Right cardiac atrium (tissue), 5 donors: Measurements from ENCODE around the gene CETN2. TPM values are rescaled to one million over a fixed set of nuclear protein-coding genes. Genes with fewer than 3 reads are reported as not detected.

Experiments used
- ATAC-seq, 2 donors: fragments of 200-7000 bp; cut with Tn5 transposase; one replicate each; pipeline versions ENCODE4 v1.8.0 to v1.9.1; 2020; ENCODE audit warnings: moderate library complexity in 2 of 2, mild to moderate bottlenecking in 1 of 2
- DNase-seq, 3 donors: peaks; one replicate each; pipeline ENCODE4 v3.0.0-alpha.2; 2020
- H3K27ac ChIP-seq: one replicate; pipeline ENCODE4 v1.5.1; 2013; ENCODE audit warnings: mild to moderate bottlenecking, low read length, control low read depth, moderate library complexity
- H3K27me3 ChIP-seq: one replicate; pipeline ENCODE4 v1.6.1; 2013; ENCODE audit not compliant: control insufficient read depth, insufficient read depth
- H3K4me1 ChIP-seq: one replicate; pipeline ENCODE4 v1.6.1; 2013; ENCODE audit warnings: low read length; ENCODE audit not compliant: control insufficient read depth, insufficient read depth
- H3K4me3 ChIP-seq: one replicate; pipeline ENCODE4 v1.5.1; 2013; ENCODE audit warnings: low read length, control low read depth
- H3K9me3 ChIP-seq: one replicate; pipeline ENCODE4 v1.6.1; 2013; ENCODE audit warnings: low read length; ENCODE audit not compliant: control insufficient read depth
- WGBS: extraction: QIAGEN DNeasy Blood & Tissue Kit; methylation state at CpG from one replicate; pipeline ENCODE4 v1.1.7; 2013; 5-methylcytosine and 5-hydroxymethylcytosine counted together
- intact Hi-C, 4 donors: fragments of 100-400 bp; cut with DNase I; formaldehyde crosslinking; loops; one replicate each; pipeline versions ENCODE4 v1.11.0 to v1.14.0; 2022 to 2023
- long read RNA-seq, 4 donors: library from polyadenylated mRNA; unstranded; transcript quantifications; one replicate each; pipeline ENCODE4 v2.0.0, GENCODE V29; 2020 to 2021
- polyA plus RNA-seq: library from polyadenylated mRNA; stranded (reverse); fragments of 200-250 nt; gene quantifications from one replicate; pipeline ENCODE4 v1.2.3, GENCODE V29; 2013
- total RNA-seq, 4 donors: library from RNA; stranded (reverse); fragmentation: NEBNext Ultra II Directional; extraction: Animal tissue kit (Norgen Biotek cat#: 25700); gene quantifications; one replicate each; pipeline ENCODE4 v1.2.1, GENCODE V29; 2021
- donor health status: healthy with polysubstance abuse.
- donor health status: DM: no; HTN: yes; CAD: no.
- donor health status: DM: no; HTN: no; CAD: no.
- donor health status: DM: no; HTN: yes; CAD: no; lungs with severe emphysema.
- donor health status: DM: yes; HTN: yes; CAD: no.

CETN2 gene
- total RNA-seq (10 to 100 TPM; 25.0 to 29.5 (median 27.7) TPM), polyA plus RNA-seq (50.3 TPM)
- long read RNA-seq, donor 1, transcript CETN2-201 (5 exons, 1,454 nt), result major isoform, 10 of 12 reads
- long read RNA-seq, donor 1, partial matches to known transcripts, result 2 of 12 reads
- long read RNA-seq, donor 1, other reads (novel, unspliced or antisense), result 0 of 12 reads
- long read RNA-seq, donor 2, transcript CETN2-201 (5 exons, 1,454 nt), result major isoform, 12 of 13 reads
- long read RNA-seq, donor 2, partial matches to known transcripts, result 1 of 13 reads
- long read RNA-seq, donor 2, other reads (novel, unspliced or antisense), result 0 of 13 reads
- long read RNA-seq, donor 3, transcript CETN2-201 (5 exons, 1,454 nt), result major isoform, 13 of 14 reads
- long read RNA-seq, donor 3, partial matches to known transcripts, result 0 of 14 reads
- long read RNA-seq, donor 3, other reads (novel, unspliced or antisense), result 1 of 14 reads
- long read RNA-seq, donor 4, transcript CETN2-201 (5 exons, 1,454 nt), result major isoform, 9 of 9 reads
- long read RNA-seq, donor 4, partial matches to known transcripts, result 0 of 9 reads
- long read RNA-seq, donor 4, other reads (novel, unspliced or antisense), result 0 of 9 reads

DNA sequence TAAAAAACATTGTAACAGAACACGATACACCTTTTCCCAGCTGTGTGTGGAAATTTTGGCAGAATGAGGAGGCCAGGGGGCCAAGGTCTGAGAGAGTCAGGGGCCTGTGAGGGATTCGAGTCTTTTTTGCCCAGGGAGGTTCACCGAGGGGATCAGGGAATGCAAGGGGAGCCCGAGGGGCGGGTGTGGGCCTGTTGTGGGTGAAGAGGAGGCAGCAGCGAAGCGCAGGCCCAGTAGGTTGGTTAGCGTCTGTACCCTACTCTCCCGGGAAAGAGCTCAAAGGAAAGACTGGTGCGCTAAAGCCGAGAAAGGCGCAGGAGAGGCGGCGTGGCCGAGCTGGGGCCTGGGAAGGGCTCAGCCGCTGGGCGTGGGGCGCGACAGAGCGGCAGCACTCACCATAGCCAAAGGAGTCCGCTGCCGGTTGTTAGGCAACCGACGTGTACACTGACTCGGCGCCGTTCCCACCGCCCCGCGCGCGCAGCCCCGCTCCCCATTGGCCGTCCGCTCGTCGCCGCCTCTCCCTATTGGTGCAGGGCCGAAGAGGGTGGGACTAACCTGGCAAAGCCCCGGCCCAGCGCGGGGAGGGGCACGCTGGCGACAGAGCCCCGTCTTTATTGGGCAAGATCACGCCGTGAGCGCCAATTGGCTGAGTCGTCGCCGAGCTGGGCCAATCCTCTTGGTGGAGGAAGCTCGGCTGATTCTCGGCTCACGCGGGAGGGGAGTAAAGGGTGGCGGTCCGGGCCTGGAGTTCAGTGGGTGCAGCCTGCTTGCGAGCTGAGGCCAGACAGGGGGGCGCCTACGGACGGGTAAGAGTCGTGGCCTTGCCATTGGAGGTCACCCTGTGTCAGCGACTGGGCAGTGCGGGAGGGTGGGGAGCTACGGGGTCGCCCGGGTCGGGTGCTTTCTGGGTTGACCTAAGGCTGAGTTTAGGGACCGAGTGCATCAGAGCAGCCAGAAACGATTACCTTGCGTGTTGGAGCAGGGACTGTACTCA lies at the start of gene CETN2, which contains the start of gene NSDHL:
Gene CETN2 (minus strand): TSS at position 446 of the 994 bp plus-strand sequence. CDS start 47 bp downstream, at position 399.
Gene NSDHL (plus strand): TSS at position 752 of the 994 bp plus-strand sequence. CDS start 15,262 bp downstream, outside the sequence.
- Histone ChIP-seq H3K4me3 (peak within 1 kb of the TSS; percentile 77), H3K4me1 (no peaks in the 10 kb centered on the region), H3K9me3 (no peaks in the 10 kb centered on the region), H3K27ac (peak within 1 kb of the TSS; percentile 79), H3K27me3 (no peaks in the 10 kb centered on the region)
- intact Hi-C loops, result no loop called here
- WGBS, result under 1% methylated on average over 66 of the region's 71 CpGs
- ATAC-seq (peak; percentile 99), DNase-seq (peak; percentile 96 to 98 (median 98))

DNA sequence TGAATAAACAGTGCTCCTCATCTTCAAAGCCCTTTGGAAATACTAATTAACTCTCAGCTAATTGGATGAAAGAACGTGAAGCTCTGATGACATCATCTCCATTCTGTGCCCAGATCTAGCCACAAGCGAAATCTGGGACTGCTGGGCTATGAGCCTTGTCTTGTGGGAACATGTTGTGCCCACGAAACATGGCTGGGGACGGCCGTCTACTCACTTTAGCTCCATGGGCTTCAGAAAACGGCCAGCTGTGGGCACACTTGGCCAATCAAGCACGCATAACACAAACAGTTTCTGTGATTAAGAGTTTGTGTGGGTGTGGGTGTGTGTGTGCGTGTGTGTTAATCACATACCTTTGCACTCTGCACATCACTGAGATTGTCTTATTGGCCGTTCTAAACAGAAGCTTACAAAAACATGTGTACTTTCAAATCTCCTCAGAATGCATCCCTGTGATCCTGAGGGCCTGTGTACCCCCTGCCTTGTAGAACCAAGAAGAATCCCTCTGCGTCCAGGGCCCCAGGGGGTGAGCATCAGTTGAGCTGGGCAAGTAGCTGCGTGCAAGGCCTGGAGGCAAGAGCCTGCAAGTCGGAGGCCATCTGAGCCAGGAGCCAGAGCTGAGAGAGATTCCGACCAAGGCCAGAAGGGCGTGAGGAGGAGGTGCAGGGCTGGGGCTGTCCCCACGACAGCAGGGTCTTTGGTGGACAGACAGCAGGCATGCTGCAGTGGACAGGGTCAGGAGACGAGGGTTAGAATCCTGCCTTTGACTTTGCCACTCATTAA lies 48.6 kb upstream of the CETN2 start:
- DNase-seq, result no peak
- no peak for ATAC-seq
- Histone ChIP-seq H3K27me3 (no peaks in the 10 kb centered on the region), H3K4me1 (no peaks in the 10 kb centered on the region), H3K27ac (no peak overlapping the region), H3K9me3 (no peaks in the 10 kb centered on the region), H3K4me3 (no peak overlapping the region)
- WGBS, result 84% methylated on average over 16 of the region's 16 CpGs
- intact Hi-C loops, result no loop called here

DNA sequence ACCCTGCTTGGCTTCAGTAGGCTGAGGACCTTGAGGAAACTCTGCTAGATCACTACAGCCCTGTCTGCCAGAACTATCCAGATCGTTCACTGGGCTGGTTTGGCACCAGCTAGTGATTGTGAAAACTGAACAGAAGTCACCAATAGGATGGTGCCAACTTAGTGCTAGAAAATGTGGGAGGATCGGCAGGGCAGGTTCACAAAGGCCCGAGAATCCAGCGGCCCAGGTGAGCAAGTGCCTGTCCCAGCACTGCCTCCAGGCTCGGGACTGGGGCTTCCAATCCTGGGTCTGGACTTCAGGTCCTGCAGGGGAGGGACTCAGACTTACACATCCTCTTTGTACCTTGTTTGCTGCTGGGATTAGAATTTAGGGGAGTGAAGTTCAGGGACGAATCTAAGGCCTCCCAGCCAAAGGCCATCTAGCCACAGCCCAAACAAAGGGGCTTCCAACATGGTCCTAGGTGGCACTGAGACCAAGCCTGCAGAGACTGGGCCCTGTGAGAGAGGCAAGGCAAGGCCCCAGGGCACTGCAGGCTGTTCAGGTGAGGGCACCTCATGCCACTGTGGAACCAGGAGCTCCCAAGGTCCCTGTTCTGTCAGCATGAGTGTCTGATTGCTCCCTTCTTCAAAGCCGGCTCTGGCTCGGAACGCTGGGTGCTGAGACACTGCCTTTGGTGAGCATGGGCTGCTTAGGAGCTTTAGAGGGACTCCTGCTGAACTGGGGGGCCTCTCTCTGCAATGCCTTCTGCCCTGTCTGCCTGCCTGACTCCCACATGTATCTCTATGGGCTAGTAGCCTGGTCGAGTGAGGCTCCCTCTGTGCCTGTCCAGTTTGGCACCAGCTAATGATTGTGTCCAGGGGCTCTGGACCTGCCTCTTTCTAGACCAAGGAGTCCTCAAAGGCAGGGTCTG lies 46.6 kb upstream of the CETN2 start:
- DNase-seq (no peak), ATAC-seq (no peak)
- no peaks in the 10 kb centered on the region for H3K27me3 ChIP-seq
- 88% methylated on average over 10 of the region's 10 CpGs for WGBS
- intact Hi-C loops, result no loop called here
- H3K4me3 ChIP-seq, result no peak overlapping the region
- no peak overlapping the region for H3K27ac ChIP-seq
- no peaks in the 10 kb centered on the region for H3K4me1 ChIP-seq
- no peaks in the 10 kb centered on the region for H3K9me3 ChIP-seq

- ATAC-seq (no peak), DNase-seq (no peak)
- Histone ChIP-seq H3K4me1 (no peaks in the 10 kb centered on the region), H3K9me3 (no peaks in the 10 kb centered on the region), H3K27ac (no peak overlapping the region), H3K4me3 (no peak overlapping the region), H3K27me3 (no peaks in the 10 kb centered on the region)
- intact Hi-C loops, result no loop called here
- 87% methylated on average over 2 of the region's 2 CpGs for WGBS
Measured at GRCh38 chrX:152873361-152873760, 42.8 kb upstream of the CETN2 start.

DNA sequence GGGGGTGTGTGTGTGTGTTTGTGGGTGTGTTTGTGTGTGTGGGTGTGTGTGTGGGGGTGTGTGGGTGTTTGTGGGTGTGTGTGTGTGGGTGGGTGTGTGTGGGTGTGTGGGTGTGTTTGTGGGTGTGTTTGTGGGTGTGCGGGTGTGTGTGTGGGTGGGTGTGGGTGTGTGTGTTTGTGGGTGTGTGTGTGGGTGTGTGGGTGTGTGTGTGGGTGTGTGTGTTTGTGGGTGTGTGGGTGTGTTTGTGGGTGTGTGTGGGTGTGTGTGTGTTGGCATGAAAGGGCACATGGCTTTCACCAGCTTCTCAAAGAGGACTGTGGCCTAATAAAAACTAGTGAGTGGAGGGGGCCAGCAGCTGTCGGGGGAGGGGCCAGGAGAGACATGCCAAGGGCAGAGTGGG lies 42.0 kb upstream of the CETN2 start:
- WGBS, result 95% methylated on average over 1 of the region's 2 CpGs
- H3K27ac ChIP-seq, result no peak overlapping the region
- ATAC-seq, result no peak
- H3K27me3 ChIP-seq, result no peaks in the 10 kb centered on the region
- H3K4me3 ChIP-seq, result no peak overlapping the region
- no peaks in the 10 kb centered on the region for H3K9me3 ChIP-seq
- intact Hi-C loops, result no loop called here
- no peaks in the 10 kb centered on the region for H3K4me1 ChIP-seq
- DNase-seq, result no peak

DNA sequence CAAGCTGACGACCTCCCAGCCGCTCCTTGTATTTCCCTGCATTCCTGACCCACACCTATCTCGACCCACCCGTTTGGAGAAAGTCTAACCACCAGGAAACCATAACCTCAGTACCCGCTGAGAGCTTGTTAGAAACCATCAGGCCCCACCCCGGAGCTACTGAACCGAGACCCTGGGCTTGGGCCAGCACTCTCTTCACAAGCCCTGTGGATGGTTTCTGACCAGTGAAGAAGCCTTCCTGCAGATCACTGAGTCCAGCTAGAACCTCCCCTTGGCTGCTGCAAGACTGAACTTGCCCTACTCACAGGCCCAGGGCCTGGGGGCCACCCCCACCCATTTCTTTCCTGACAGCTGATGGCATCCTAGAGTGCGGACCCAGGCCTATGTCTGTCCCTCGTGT lies 40.7 kb upstream of the CETN2 start:
- Histone ChIP-seq H3K27ac (no peak overlapping the region), H3K4me3 (no peak overlapping the region), H3K4me1 (no peaks in the 10 kb centered on the region), H3K9me3 (no peaks in the 10 kb centered on the region), H3K27me3 (no peaks in the 10 kb centered on the region)
- WGBS, result 81% methylated on average over 9 of the region's 9 CpGs
- intact Hi-C loops, result no loop called here
- DNase-seq (no peak), ATAC-seq (no peak)

DNA sequence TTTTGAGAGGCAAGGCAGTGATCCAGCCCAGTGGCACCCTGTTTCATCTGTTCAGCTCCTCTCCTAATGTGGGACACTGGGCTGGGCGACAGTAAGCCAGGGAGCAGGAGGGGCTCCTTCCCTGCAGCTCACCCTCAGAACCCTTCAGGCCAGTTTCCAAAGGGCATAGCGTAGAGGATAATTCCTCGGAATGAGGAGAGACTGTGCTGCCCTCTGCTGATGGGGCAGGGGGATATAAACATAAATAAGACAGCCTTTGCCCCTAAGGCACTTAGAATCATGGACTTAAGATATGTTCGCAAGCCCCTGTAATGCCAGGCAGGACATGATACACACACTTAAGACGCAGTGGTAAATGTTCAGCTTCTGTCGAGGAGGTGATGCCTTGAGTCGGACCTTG lies 39.4 kb upstream of the CETN2 start:
- no peak for DNase-seq
- Histone ChIP-seq H3K9me3 (no peaks in the 10 kb centered on the region), H3K4me3 (no peak overlapping the region), H3K27me3 (no peaks in the 10 kb centered on the region), H3K27ac (no peak overlapping the region), H3K4me1 (no peaks in the 10 kb centered on the region)
- ATAC-seq, result no peak
- 86% methylated on average over 7 of the region's 7 CpGs for WGBS
- intact Hi-C loops, result no loop called here

DNA sequence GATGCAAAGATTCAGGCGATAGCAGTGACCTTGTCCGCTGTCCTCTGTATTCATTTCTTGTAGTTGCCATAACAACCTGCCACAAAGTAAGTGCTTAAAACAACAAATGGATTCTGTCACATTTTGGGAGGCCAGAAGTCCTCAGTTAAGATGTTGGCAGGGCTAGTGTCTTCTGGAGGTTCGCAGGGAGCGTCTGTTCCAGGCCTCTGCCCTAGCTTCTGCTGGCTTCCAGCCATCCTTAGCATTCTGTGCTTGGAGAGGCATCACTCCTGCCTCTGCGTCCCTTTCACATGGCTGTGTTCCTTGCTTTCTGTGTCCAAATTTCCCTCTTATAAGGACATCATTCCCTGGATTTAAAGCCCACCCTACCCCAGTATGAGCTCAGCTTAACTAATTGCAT lies 35.8 kb upstream of the CETN2 start:
- Histone ChIP-seq H3K27ac (no peak overlapping the region), H3K4me1 (no peaks in the 10 kb centered on the region), H3K27me3 (no peaks in the 10 kb centered on the region), H3K4me3 (no peak overlapping the region), H3K9me3 (no peaks in the 10 kb centered on the region)
- intact Hi-C loops, result no loop called here
- no peak for ATAC-seq
- WGBS, result 86% methylated on average over 5 of the region's 5 CpGs
- DNase-seq, result no peak

DNA sequence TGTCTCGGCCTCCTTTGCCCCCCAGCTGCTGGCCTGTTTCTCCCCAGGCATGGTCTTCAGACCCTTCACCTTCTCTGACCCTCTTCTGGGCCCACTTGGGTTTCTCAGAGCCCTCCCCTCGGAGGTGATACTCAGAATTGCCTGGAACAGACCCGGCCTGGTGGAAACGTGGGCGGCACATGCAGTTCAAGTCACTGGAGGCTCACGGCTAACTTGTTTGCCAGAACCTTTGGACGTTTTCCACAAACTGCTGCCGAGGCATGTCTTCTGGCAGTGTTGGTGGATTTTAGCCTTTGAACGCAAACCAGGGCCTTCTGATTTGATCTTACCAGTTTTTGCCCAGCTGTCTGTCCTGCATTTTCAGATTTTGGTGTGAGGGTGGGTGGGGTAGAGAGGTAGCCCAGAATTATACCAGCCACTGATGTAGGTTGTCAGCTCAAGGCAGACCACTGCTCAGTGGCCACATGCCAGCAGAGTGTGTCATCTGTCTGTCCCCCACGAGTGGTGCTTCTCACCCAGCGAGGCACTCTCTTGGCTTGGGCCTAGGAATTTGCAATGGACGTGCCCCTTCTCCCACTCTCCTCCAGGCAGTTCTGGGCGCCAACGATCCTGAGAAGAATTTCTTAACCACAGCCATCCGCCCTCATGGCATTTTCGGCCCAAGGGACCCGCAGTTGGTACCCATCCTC lies 34.8 kb upstream of the CETN2 start:
- Histone ChIP-seq H3K27ac (no peak overlapping the region), H3K4me3 (no peak overlapping the region), H3K27me3 (no peaks in the 10 kb centered on the region), H3K4me1 (no peaks in the 10 kb centered on the region), H3K9me3 (no peaks in the 10 kb centered on the region)
- 80% methylated on average over 17 of the region's 17 CpGs for WGBS
- intact Hi-C loops, result no loop called here
- peak in 2 of 3 donors; percentile 24 to 69 for DNase-seq
- ATAC-seq, result peak in 1 of 2 donors; percentile 40
